ENCODE measurements around the gene GAMT. TPM values are rescaled to one million over a fixed set of nuclear protein-coding genes. Genes with fewer than 3 reads are reported as not detected.

GAMT gene
- total and polyA plus RNA-seq, 8 donors: 5.9 to 26.1 (median 23.3) TPM

- H3K4me1 ChIP-seq: peaks cover 18 to 47% of the 10 kb centered on the region in 2 donors
- no peaks in the 10 kb centered on the region for H3K9me3 ChIP-seq
- H3K4me3 ChIP-seq: peak overlapping the region; percentile 9 to 10
- DNase-seq (peak in 2 of 4 donors; percentile 49 to 71), ATAC-seq (peak; percentile 65)
- no peaks in the 10 kb centered on the region for H3K27me3 ChIP-seq
- TF ChIP-seq, protein P1, sequence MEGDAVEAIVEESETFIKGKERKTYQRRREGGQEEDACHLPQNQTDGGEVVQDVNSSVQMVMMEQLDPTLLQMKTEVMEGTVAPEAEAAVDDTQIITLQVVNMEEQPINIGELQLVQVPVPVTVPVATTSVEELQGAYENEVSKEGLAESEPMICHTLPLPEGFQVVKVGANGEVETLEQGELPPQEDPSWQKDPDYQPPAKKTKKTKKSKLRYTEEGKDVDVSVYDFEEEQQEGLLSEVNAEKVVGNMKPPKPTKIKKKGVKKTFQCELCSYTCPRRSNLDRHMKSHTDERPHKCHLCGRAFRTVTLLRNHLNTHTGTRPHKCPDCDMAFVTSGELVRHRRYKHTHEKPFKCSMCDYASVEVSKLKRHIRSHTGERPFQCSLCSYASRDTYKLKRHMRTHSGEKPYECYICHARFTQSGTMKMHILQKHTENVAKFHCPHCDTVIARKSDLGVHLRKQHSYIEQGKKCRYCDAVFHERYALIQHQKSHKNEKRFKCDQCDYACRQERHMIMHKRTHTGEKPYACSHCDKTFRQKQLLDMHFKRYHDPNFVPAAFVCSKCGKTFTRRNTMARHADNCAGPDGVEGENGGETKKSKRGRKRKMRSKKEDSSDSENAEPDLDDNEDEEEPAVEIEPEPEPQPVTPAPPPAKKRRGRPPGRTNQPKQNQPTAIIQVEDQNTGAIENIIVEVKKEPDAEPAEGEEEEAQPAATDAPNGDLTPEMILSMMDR (IDR thresholded peaks at IDR 0.05): no peak
- H3K27ac ChIP-seq: peak overlapping the region; percentile 16 to 62
- intact Hi-C loops (cut with DNase I): no loop called here
- H3K36me3 ChIP-seq: peaks cover 0 to 79% of the 10 kb centered on the region in 2 donors
Observed at GRCh38 chr19:1360818-1361461, 40.4 kb downstream of the GAMT start.

GRCh38 chr19:1360126-1360817 lies 41.1 kb downstream of the GAMT start:
- ATAC-seq: no peak
- peak overlapping the region in 1 of 2 donors; percentile 10 for H3K4me3 ChIP-seq

DNA sequence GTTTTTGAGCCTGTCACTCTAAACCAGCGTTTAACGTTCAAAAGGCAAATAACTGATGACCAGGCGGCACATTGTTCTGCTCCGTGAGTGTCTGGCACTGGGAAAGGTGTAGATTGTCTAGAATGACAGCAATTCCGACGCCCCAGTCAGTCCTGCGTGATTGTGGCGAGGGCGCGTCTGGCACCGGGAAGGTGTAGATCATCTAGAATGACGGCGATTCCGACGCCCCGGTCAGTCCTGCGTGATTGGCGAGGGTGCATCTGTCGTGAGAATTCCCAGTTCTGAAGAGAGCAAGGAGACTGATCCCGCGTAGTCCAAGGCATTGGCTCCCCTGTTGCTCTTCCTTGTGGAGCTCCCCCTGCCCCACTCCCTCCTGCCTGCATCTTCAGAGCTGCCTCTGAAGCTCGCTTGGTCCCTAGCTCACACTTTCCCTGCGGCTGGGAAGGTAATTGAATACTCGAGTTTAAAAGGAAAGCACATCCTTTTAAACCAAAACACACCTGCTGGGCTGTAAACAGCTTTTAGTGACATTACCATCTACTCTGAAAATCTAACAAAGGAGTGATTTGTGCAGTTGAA lies 43.7 kb downstream of the GAMT start:
- Histone ChIP-seq H3K4me1 (peaks cover 18 to 42% of the 10 kb centered on the region in 2 donors), H3K27me3 (no peaks in the 10 kb centered on the region), H3K4me3 (no peak overlapping the region), H3K27ac (no peak overlapping the region), H3K9me3 (no peaks in the 10 kb centered on the region), H3K36me3 (peaks cover 0 to 53% of the 10 kb centered on the region in 2 donors)
- intact Hi-C loops (cut with DNase I): no loop called here
- ATAC-seq (no peak), DNase-seq (no peak)
- TF ChIP-seq, protein P1 (IDR thresholded peaks at IDR 0.05): no peak

More at GRCh38 chr19:1360126-1360817, 41.1 kb downstream of the GAMT start:
- DNase-seq: no peak
- intact Hi-C loops (cut with DNase I): no loop called here
- no peaks in the 10 kb centered on the region for H3K27me3 ChIP-seq
- H3K4me1 ChIP-seq: peaks cover 18 to 51% of the 10 kb centered on the region in 2 donors
- no peaks in the 10 kb centered on the region for H3K9me3 ChIP-seq
- H3K36me3 ChIP-seq: peaks cover 0 to 73% of the 10 kb centered on the region in 2 donors
- TF ChIP-seq, protein P1 (IDR thresholded peaks at IDR 0.05): no peak
- peak overlapping the region; percentile 16 to 62 for H3K27ac ChIP-seq

GRCh38 chr19:1356508-1356865 lies 44.9 kb downstream of the GAMT start:
- Histone ChIP-seq H3K36me3 (peaks cover 0 to 42% of the 10 kb centered on the region in 2 donors), H3K9me3 (no peaks in the 10 kb centered on the region), H3K4me1 (peaks cover 17 to 32% of the 10 kb centered on the region in 2 donors), H3K27me3 (no peaks in the 10 kb centered on the region), H3K27ac (no peak overlapping the region), H3K4me3 (no peak overlapping the region)
- TF ChIP-seq, protein P1 (IDR thresholded peaks at IDR 0.05): no peak
- intact Hi-C loops (cut with DNase I): no loop called here
- ATAC-seq (no peak), DNase-seq (peak in 1 of 4 donors; percentile 35)
